HG03520 (cell line): Measurements from ENCODE around the gene SMURF1.

ENCODE experiments used
- ATAC-seq: cut with Tn5 transposase; IDR thresholded peaks from one replicate; pipeline ENCODE4 v1.9.1; 2021; ENCODE audit warnings: mild to moderate bottlenecking, moderate library complexity; ENCODE audit not compliant: unreplicated experiment

SMURF1 gene

GRCh38 chr7:99098824-99099498 lies 44.9 kb downstream of the SMURF1 start:
- ATAC-seq, result no peak

- no peak for ATAC-seq
Observed at GRCh38 chr7:99098286-99098823, 45.6 kb downstream of the SMURF1 start.

DNA sequence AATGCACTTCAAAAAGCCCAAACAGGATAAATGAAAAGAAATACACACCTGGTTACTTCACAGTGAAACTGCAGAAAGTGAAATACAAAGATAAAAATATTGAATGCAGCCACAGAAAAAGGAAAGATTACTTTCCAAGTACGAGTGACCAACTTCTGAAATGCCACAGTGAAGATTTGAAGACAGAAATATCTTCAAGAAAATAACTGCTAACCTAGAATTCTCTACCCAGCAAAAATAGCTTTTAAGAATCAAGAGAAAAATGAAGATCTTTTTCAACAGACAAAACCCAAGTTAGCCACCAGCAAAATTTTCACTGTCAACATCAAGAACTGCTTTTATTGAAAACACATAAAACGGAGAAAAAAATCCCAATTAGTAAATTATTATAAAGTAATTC lies 46.2 kb downstream of the SMURF1 start:
- ATAC-seq, result no peak

- no peak for ATAC-seq
Observed at GRCh38 chr7:99096124-99096887, 47.6 kb downstream of the SMURF1 start.

DNA sequence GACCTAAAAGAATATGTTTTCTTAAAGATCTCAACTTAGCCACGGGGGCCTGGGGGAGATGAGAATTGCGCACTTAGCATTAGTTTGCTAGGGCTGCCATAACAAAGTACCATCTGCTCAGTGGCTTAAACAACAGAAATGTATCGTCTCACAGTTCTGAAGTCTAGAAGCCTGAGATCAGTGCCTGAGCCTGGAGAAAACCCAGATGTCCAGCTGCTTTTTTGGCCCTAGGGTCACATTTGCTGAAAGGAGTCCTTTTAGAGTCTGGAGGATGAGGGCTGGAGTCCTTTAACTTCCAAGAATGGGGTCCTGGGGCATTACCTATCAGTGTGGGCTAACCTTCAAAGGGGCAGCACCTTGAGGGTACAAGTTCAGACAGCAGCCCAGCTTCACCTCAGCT lies 48.2 kb downstream of the SMURF1 start:
- no peak for ATAC-seq

- ATAC-seq, result no peak
Observed at GRCh38 chr7:99094401-99094800, 49.5 kb downstream of the SMURF1 start.

DNA sequence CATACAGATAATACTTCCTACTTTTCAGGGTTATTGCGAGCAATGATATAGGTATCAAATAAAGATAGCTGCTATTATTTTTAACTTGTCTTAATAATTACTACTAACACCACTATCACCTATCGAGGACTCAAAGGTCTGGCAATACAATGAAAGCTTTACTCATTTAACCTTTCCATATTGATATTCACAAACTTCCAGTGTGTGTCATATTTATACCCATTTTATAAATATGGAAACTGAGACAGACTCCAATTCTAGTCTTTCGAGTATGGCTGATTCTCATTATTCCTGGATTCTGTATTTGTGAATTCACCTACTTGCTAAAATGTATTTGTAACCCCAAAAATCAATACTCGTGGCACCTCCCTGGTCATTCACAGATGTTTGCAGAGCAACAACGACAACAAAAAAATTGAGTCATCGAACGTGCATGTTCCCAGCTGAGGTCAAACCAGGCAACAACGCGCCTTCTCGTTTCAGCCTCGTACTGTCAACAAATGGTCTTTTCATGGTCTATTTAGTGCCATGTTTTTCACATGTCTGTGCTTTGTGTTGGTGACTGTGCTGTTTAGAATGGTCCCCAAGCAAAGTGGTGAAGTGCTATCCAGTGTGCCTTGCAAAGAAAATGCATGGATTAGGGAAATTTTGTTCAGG lies 51.7 kb downstream of the SMURF1 start:
- ATAC-seq, result no peak

DNA sequence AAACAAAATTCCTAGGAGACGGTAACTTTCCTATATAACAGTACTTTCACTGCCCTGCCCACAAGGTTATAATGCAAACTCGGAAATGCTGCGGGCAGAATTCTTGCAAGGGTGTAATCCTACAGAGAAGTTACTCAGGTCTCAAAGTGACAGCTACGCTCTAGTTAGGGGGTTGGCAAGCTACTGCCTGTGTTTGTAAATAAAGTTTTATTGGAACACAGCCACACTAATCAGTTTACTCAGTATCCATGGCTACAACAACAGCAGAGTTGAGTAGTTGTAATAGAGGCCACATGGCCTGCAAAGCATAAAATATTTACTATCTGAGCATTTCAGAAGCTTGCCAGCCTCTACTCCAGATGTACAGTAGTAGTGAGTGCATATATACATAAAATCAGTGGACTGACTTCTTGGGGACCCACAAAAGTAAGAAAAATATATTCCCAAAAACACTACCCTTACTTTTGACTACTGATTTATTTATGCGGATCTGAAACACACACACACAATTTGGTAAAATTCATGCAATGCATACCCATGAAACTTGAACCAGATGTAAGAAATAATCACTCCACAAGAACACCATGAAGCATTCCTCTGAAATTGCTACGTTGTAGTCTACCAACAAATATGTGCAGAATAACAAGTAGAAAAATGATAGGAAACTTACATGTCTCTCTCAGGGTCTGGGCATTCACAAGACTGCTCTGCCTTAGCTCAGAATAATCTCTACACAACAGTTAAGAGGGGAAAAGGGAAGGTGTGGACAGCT lies 53.0 kb downstream of the SMURF1 start:
- no peak for ATAC-seq

- ATAC-seq, result no peak
Observed at GRCh38 chr7:99089914-99090629, 53.8 kb downstream of the SMURF1 start.

GRCh38 chr7:99086944-99087343 lies 57.0 kb downstream of the SMURF1 start:
- no peak for ATAC-seq

GRCh38 chr7:99086532-99086931 lies 57.4 kb downstream of the SMURF1 start:
- ATAC-seq, result no peak

DNA sequence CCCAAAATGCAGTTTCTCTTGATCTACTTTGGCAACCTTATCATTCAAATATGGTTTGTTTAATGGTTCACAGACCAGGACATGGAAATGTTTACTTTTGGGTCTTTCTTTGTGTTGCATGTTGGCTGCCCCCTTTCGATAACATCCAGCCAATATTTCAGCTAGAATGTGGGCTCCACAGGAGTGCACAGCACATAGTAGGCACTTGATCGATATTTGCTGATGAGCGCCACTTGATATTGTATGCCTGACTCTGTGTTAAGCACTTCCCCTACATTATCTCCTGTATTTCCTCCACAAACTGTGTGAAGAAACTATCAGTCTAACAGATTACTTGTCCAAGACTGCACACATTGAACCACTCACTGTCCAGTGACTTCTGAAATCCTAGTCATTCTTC lies 60.2 kb downstream of the SMURF1 start:
- no peak for ATAC-seq

- ATAC-seq, result no peak
Observed at GRCh38 chr7:99083068-99083651, 60.7 kb downstream of the SMURF1 start.

DNA sequence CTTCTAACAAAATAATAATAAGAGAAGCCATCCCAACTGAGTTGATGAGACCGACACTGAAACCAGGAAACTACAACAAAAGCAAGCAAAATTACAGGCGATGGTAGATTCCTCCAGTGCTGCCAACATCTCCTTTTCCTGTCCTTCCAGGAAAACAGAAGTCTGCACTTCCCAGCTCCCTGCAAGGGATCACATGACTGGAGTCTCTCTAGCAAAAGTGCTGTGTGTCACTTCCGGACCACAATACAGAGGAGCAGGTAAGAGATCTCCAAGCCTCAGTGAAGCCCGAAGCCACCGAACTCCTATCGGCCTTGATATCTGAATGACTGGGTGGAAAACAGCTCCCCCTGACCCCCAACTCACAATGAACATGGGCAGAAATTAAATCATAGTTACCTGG lies 63.2 kb downstream of the SMURF1 start:
- ATAC-seq, result no peak

- no peak for ATAC-seq
Observed at GRCh38 chr7:99079104-99079503, 64.8 kb downstream of the SMURF1 start.

GRCh38 chr7:99078416-99078815 lies 65.5 kb downstream of the SMURF1 start:
- ATAC-seq, result no peak

GRCh38 chr7:99076615-99077014 lies 67.3 kb downstream of the SMURF1 start:
- no peak for ATAC-seq

GRCh38 chr7:99073839-99074446 lies 70.0 kb downstream of the SMURF1 start:
- no peak for ATAC-seq

DNA sequence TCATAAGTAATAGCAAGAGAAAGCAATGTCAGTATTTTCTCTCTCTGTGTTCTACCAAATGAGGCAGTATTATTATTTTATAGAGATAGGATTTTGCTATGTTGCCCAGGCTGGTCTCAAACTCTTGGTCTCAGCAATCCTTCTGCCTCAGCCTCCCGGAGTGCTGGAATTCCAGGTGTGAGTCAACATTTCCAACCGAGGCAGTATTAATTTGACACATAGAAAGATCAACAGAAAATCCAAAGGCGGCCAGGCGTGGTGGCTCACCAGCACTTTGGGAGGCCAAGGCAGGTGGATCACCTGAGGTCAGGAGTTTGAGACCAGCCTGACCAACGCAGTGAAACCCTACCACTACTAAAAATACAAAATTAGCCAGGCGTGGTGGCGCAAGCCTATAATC lies 71.8 kb downstream of the SMURF1 start:
- no peak for ATAC-seq

GRCh38 chr7:99070361-99070760 lies 73.5 kb downstream of the SMURF1 start:
- ATAC-seq, result no peak
